Measurements from ENCODE around the gene PCLAF.
A peak's percentile ranks its signal among the peaks of the same experiment; 100 is the strongest.

- TF ChIP-seq, protein P1, sequence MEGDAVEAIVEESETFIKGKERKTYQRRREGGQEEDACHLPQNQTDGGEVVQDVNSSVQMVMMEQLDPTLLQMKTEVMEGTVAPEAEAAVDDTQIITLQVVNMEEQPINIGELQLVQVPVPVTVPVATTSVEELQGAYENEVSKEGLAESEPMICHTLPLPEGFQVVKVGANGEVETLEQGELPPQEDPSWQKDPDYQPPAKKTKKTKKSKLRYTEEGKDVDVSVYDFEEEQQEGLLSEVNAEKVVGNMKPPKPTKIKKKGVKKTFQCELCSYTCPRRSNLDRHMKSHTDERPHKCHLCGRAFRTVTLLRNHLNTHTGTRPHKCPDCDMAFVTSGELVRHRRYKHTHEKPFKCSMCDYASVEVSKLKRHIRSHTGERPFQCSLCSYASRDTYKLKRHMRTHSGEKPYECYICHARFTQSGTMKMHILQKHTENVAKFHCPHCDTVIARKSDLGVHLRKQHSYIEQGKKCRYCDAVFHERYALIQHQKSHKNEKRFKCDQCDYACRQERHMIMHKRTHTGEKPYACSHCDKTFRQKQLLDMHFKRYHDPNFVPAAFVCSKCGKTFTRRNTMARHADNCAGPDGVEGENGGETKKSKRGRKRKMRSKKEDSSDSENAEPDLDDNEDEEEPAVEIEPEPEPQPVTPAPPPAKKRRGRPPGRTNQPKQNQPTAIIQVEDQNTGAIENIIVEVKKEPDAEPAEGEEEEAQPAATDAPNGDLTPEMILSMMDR (IDR thresholded peaks at IDR 0.05), result peak; percentile 10 to 57 (median 44)
- TF ChIP-seq POLR2A (IDR thresholded peaks at IDR 0.05), result peak in 1 of 4 donors; percentile 27
These were observed 25.1 kb downstream of the PCLAF start, which contains the start of gene CSNK1G1 for GRCh38 chr15:64355944-64356709.

All from esophagus squamous epithelium (tissue), 4 donors.